Muscle layer of duodenum (tissue), 2 donors: Measurements from ENCODE around the gene GRIK1.

Source experiments
- H3K27ac ChIP-seq: one replicate; pipeline ENCODE4 v1.7.0; 2013; ENCODE audit warnings: mild to moderate bottlenecking, low read length
- H3K27me3 ChIP-seq: one replicate; pipeline ENCODE4 v1.7.0; 2013; ENCODE audit warnings: low read depth, mild to moderate bottlenecking, control low read depth, low read length
- H3K36me3 ChIP-seq, 2 donors: one replicate each; pipeline ENCODE4 v1.7.0; 2013; ENCODE audit warnings: low read length in 2 of 2, control low read depth in 1 of 2, mild to moderate bottlenecking in 1 of 2; ENCODE audit not compliant: insufficient read depth in 2 of 2, control insufficient read depth in 1 of 2
- H3K4me1 ChIP-seq, 2 donors: one replicate each; pipeline ENCODE4 v1.7.0; 2013; ENCODE audit warnings: low read length in 2 of 2, mild to moderate bottlenecking in 2 of 2, control low read depth in 1 of 2, moderate library complexity in 1 of 2; ENCODE audit not compliant: insufficient read depth in 2 of 2, control insufficient read depth in 1 of 2
- H3K4me3 ChIP-seq, 2 donors: one replicate each; pipeline ENCODE4 v1.7.0; 2013; ENCODE audit warnings: low read length in 2 of 2, low read depth in 1 of 2, mild to moderate bottlenecking in 1 of 2
- H3K9me3 ChIP-seq, 2 donors: one replicate each; pipeline ENCODE4 v1.7.0; 2013; ENCODE audit warnings: low read length in 2 of 2, control low read depth in 1 of 2, mild to moderate bottlenecking in 1 of 2; ENCODE audit not compliant: control insufficient read depth in 1 of 2
- donor health status: healthy.

GRIK1 gene

DNA sequence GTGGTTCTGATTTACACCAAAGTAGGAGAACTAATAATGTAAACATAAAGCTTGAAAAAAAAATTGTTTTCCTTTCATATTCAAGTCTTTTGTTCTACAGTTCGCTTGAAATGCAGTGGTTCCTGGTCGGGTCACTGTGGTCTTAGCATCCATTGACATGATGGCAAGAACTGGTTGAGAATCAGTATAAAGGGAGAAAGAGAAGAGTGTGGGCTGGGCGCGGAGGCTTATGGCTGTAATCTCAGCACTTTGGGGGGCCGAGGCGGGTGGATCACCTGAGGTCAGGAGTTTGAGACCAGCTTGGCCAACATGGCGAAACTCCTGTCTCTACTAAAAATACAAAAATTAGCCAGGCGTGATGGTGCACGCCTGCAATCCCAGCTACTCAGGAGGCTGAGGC lies 390.2 kb downstream of the GRIK1 start:
- H3K4me1 ChIP-seq, result no peaks in the 10 kb centered on the region
- no peak overlapping the region for H3K4me3 ChIP-seq
- no peaks in the 10 kb centered on the region for H3K36me3 ChIP-seq
- no peak overlapping the region for H3K27ac ChIP-seq
- H3K27me3 ChIP-seq, result no peaks in the 10 kb centered on the region
- no peaks in the 10 kb centered on the region for H3K9me3 ChIP-seq

DNA sequence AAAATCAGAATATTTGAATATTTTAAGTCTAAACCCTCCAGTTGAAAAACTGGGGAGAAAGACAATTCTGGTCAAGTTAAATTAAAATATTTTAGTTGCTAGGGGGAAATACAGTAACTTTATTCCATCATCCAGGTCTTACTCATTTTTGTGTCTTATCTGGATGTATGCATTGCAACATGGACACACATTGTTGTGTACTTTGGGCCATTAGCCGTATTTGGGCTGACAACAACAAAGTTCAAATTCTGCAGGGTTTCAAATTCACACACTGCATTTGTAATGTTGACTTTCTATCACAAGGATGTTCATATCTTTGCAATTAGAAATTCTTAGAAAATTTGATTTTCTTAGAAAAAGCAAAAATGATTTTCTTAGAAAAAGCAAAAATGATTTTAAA lies 391.8 kb downstream of the GRIK1 start:
- Histone ChIP-seq H3K4me3 (no peak overlapping the region), H3K27me3 (no peaks in the 10 kb centered on the region), H3K27ac (no peak overlapping the region), H3K9me3 (no peaks in the 10 kb centered on the region), H3K4me1 (no peaks in the 10 kb centered on the region), H3K36me3 (no peaks in the 10 kb centered on the region)

- Histone ChIP-seq H3K27me3 (no peaks in the 10 kb centered on the region), H3K27ac (no peak overlapping the region), H3K4me3 (no peak overlapping the region), H3K4me1 (no peaks in the 10 kb centered on the region), H3K9me3 (no peaks in the 10 kb centered on the region), H3K36me3 (no peaks in the 10 kb centered on the region)
These were observed 393.7 kb downstream of the GRIK1 start for GRCh38 chr21:29546071-29546470.

- no peak overlapping the region for H3K27ac ChIP-seq
- H3K27me3 ChIP-seq, result no peaks in the 10 kb centered on the region
- no peaks in the 10 kb centered on the region for H3K4me1 ChIP-seq
- no peaks in the 10 kb centered on the region for H3K9me3 ChIP-seq
- no peak overlapping the region for H3K4me3 ChIP-seq
- H3K36me3 ChIP-seq, result no peaks in the 10 kb centered on the region
These were observed 399.5 kb downstream of the GRIK1 start for GRCh38 chr21:29540289-29540688.

GRCh38 chr21:29538115-29538514 lies 401.7 kb downstream of the GRIK1 start:
- H3K4me1 ChIP-seq, result no peaks in the 10 kb centered on the region
- H3K4me3 ChIP-seq, result no peak overlapping the region
- H3K9me3 ChIP-seq, result no peaks in the 10 kb centered on the region
- H3K27ac ChIP-seq, result no peak overlapping the region
- no peaks in the 10 kb centered on the region for H3K36me3 ChIP-seq
- no peaks in the 10 kb centered on the region for H3K27me3 ChIP-seq

- Histone ChIP-seq H3K9me3 (no peaks in the 10 kb centered on the region), H3K27ac (no peak overlapping the region), H3K27me3 (no peaks in the 10 kb centered on the region), H3K4me3 (no peak overlapping the region), H3K4me1 (no peaks in the 10 kb centered on the region), H3K36me3 (no peaks in the 10 kb centered on the region)
These were observed 405.3 kb downstream of the GRIK1 start for GRCh38 chr21:29534448-29534847.

GRCh38 chr21:29529139-29529538 lies 410.7 kb downstream of the GRIK1 start:
- Histone ChIP-seq H3K27me3 (no peaks in the 10 kb centered on the region), H3K4me3 (no peak overlapping the region), H3K4me1 (peaks cover 0 to 1% of the 10 kb centered on the region in 2 donors), H3K9me3 (peaks cover 0 to 4% of the 10 kb centered on the region in 2 donors), H3K27ac (no peak overlapping the region), H3K36me3 (no peaks in the 10 kb centered on the region)

- Histone ChIP-seq H3K4me1 (peaks cover 0 to 9% of the 10 kb centered on the region in 2 donors), H3K36me3 (no peaks in the 10 kb centered on the region), H3K4me3 (peak overlapping the region in 1 of 2 donors; percentile 35), H3K27me3 (no peaks in the 10 kb centered on the region), H3K27ac (no peak overlapping the region), H3K9me3 (peaks cover 0 to 4% of the 10 kb centered on the region in 2 donors)
These were observed 413.3 kb downstream of the GRIK1 start for GRCh38 chr21:29526545-29526944.

DNA sequence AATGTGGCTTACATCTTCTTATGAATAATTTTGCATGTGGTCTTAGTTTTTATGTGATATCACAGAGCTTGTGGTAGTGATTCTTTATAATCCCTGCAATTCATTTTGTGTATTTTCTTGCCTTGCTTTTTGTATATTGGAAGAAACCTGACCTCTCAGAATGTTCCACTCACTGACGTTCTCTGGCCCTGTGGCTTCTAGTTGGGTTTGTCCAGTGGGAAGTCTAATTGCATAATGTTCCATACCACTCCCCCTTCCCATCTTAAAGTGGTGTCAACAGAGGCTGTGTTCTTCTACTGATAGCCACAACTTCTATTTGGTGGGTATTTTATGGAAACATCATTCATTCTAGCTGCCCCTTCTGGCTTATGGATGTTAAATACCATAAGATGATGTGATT lies 415.7 kb downstream of the GRIK1 start:
- peaks cover 0 to 9% of the 10 kb centered on the region in 2 donors for H3K4me1 ChIP-seq
- no peaks in the 10 kb centered on the region for H3K27me3 ChIP-seq
- H3K27ac ChIP-seq, result no peak overlapping the region
- H3K4me3 ChIP-seq, result no peak overlapping the region
- peaks cover 0 to 4% of the 10 kb centered on the region in 2 donors for H3K9me3 ChIP-seq
- H3K36me3 ChIP-seq, result no peaks in the 10 kb centered on the region

DNA sequence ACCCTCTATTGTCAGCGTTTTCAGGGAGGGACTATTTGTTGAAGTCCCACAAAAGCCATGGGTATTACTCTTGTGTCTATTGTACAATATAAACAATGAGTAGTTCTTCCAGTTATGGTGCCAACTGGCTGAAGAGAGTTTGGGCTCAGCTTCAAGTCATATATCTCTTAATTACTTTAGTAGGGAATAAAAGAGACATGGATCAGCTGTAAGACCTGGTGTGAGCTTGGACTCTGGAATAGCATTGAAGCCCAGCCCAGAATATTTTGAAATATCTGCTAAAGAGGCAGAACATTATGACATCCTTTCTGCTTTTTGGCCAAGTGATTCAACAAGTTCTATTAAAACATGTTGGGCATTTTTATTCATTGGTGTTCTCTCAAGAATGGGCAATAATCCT lies 416.1 kb downstream of the GRIK1 start:
- peaks cover 0 to 4% of the 10 kb centered on the region in 2 donors for H3K9me3 ChIP-seq
- no peaks in the 10 kb centered on the region for H3K36me3 ChIP-seq
- no peak overlapping the region for H3K27ac ChIP-seq
- no peak overlapping the region for H3K4me3 ChIP-seq
- H3K27me3 ChIP-seq, result no peaks in the 10 kb centered on the region
- H3K4me1 ChIP-seq, result peaks cover 0 to 9% of the 10 kb centered on the region in 2 donors

DNA sequence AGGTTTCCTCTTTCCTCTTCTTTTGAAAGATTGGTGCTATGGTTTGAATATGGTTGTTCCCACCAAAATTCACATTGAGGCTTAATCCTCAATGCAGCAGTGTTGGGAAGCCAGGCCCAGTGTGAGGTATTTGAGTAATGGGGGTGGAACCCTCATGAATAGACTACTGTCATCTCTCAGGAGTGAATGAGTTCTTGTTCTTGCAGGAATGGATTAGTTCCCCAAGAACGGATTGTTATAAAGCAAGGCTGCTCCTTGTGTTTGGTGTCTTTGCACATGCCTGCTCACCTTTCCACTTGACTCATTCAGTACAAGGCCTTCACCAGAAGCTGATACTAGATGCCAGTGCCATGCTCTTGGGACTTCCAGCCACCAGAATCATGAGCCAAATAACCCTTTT lies 417.9 kb downstream of the GRIK1 start:
- H3K36me3 ChIP-seq, result no peaks in the 10 kb centered on the region
- peaks cover 0 to 4% of the 10 kb centered on the region in 2 donors for H3K9me3 ChIP-seq
- no peak overlapping the region for H3K27ac ChIP-seq
- no peak overlapping the region for H3K4me3 ChIP-seq
- peaks cover 0 to 9% of the 10 kb centered on the region in 2 donors for H3K4me1 ChIP-seq
- H3K27me3 ChIP-seq, result no peaks in the 10 kb centered on the region

DNA sequence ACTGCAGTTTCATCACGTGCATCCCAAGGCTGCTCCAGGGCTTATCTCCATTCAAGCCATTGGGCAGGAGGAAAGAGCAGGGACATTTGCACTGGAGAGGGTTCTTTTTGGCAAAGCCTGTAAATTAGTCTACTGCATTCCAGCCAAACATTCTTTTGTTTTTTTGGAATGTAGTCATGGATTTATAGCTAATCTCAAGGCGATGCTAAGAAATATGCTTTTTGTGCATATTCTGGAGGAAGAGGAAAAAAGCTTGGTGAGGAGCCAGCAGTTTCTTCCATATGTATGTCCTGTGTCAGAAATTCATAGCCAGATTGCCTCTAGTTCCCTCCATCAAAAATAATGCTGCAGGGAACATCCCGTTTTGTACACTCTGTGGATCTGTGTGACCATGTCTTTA lies 419.6 kb downstream of the GRIK1 start:
- Histone ChIP-seq H3K4me3 (no peak overlapping the region), H3K27me3 (no peaks in the 10 kb centered on the region), H3K36me3 (no peaks in the 10 kb centered on the region), H3K27ac (no peak overlapping the region), H3K4me1 (peaks cover 0 to 9% of the 10 kb centered on the region in 2 donors), H3K9me3 (peaks cover 0 to 3% of the 10 kb centered on the region in 2 donors)
